Skeletal muscle cell (primary cell): ENCODE measurements around the gene FRYL.
"Not testable (repeated sequence)": the region's sequence is repeated elsewhere in the genome, so short reads cannot be mapped to it uniquely, and the experiment has no call there.

Source experiments
- DNase-seq: peaks from one replicate; pipeline ENCODE4 v3.0.0-alpha.2; 2010; ENCODE audit warnings: low read depth
- H3K4me3 ChIP-seq: 2 replicates; pipeline ENCODE4 v1.5.1; 2011; ENCODE audit warnings: low read depth, mild to moderate bottlenecking, control low read depth, low read length, moderate library complexity

FRYL gene

DNA sequence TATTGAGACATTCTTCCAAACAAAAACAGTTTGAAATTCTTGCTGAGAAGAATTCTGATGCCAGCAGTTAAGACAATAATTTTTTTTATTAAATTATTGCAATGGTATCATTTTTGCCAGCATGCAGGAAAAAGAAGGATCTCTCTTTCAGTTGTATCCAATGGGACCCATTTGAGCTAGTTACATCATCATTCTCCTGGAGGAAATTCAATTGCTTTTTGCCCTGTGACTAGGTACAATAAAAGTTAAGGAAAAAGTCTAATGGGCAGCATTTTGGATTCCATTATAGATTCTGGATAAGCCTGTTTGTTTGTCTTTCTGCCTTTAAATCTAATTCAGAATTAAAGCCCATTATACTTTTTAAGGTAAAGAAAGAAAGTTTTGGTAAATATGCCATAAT lies 10.5 kb upstream of the FRYL start:
- no peak overlapping the region for H3K4me3 ChIP-seq

DNA sequence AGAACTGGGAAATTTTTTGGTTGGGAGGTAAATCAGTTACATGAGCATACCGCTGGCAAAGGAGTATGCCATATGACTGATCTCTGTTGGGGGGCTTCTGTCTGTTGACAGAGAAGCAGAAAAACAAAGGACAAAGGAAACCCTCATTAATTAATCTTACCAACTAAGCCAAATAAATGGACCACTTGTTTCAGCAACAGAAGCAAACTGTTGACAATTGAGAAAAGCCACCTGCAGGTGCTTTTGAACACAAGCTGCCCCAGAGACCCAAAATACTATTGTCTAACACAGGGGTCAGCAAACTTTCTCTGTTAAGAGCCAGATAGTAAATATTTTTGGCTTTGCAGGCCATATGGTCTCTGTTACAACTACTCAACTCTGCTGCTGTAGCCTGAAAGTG lies 7.0 kb upstream of the FRYL start:
- no peak overlapping the region for H3K4me3 ChIP-seq
- DNase-seq, result no peak

More for the DNA sequence above, 10.5 kb upstream of the FRYL start:
- DNase-seq, result no peak

DNA sequence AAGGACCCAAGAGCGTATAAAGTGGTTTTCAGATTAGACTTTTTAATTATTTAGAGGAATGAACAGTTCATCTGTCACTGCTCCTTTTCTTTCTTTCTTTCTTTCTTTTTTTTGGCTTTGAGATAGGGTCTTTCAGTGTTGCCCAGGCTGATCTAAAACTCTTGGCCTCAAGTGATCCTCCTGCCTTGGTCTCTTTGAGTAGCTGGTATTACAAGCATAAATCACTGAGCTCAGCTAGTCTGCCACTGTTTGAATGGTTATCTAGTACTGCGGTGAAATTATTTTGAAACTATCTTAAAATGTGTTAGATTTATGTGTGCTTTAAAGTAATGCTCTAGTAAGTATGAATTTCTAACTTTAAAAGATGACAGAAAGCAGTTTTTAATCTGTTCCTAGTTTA lies 6.5 kb upstream of the FRYL start:
- no peak overlapping the region for H3K4me3 ChIP-seq
- DNase-seq, result no peak

DNA sequence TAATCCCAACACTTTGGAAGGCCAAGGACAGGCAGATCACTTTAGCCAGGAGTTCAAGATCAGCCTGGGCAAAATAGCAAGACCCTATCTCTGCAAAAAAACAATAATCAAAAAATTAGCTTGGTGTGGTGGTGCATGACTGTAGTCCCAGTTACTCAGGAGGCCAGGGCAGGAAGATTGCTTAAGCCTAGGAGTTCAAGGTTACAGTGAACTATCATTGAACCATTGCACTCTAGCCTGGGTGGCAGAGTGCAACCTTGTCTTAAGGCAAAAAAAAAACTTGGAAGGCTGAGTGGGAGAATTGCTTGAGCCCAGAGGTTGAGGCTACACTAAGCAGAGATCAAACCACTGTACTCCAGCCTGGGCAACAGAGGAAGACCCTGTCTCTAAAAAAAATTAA lies 5.2 kb upstream of the FRYL start:
- no peak for DNase-seq
- no peak overlapping the region for H3K4me3 ChIP-seq

GRCh38 chr4:48781968-48782367 lies 1.9 kb upstream of the FRYL start:
- DNase-seq, result no peak
- H3K4me3 ChIP-seq, result no peak overlapping the region

GRCh38 chr4:48780865-48781214 lies 761 bp upstream of the FRYL start:
- DNase-seq, result no peak
- H3K4me3 ChIP-seq, result peak overlapping the region; percentile 63

DNA sequence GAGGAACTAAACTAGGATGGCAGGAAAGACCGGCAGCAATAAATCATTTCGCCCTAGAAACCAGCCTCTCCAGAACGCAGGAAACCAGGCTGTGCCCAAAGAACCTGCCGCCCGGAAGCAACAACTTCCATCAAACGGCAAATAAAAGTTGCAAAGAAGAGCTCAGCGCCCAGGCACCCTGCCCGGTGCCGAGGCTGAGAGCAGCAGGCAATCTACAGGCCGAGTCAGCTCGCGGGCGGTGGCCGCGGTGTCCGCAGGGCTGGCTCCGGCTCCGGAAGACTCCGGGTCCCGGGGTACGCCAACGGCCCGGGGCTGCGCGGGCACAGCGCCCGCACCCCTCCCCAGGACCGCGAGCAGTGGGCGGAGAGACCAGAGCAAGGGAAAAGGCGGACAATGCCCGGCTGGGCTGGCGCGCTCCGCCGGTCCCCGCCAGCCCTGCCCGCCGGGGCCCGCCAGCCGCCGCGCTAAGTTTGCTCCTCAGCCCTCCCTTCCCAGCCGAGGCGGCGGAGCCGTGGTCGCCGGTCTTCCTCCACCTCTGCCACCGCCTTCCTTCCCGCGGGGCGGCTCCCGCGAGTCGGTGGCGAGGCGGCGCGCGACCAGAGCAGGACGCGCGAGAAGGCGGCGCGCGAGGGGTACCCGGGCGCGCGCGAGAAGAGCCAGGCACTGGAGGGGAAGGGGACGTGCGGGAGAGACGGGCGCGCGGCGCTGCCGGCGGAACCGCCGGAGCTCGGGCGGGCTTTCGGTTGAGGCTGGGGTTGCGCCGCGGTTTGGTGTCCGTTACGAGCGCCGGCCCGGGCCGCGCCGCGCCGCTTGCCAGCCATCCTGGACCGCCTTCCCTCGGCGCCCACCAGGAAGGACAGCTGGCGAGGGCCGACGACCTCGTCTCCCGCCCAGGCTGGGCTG lies 733 bp downstream of the FRYL start:
- no peak for DNase-seq
- H3K4me3 ChIP-seq, result peak overlapping the region; percentile 95

GRCh38 chr4:48778431-48779094 lies 1.5 kb downstream of the FRYL start:
- H3K4me3 ChIP-seq, result peak overlapping the region; percentile 95
- no peak for DNase-seq

- DNase-seq, result no peak
- peak overlapping the region; percentile 95 for H3K4me3 ChIP-seq
These were observed 2.3 kb downstream of the FRYL start for GRCh38 chr4:48777739-48778138.

DNA sequence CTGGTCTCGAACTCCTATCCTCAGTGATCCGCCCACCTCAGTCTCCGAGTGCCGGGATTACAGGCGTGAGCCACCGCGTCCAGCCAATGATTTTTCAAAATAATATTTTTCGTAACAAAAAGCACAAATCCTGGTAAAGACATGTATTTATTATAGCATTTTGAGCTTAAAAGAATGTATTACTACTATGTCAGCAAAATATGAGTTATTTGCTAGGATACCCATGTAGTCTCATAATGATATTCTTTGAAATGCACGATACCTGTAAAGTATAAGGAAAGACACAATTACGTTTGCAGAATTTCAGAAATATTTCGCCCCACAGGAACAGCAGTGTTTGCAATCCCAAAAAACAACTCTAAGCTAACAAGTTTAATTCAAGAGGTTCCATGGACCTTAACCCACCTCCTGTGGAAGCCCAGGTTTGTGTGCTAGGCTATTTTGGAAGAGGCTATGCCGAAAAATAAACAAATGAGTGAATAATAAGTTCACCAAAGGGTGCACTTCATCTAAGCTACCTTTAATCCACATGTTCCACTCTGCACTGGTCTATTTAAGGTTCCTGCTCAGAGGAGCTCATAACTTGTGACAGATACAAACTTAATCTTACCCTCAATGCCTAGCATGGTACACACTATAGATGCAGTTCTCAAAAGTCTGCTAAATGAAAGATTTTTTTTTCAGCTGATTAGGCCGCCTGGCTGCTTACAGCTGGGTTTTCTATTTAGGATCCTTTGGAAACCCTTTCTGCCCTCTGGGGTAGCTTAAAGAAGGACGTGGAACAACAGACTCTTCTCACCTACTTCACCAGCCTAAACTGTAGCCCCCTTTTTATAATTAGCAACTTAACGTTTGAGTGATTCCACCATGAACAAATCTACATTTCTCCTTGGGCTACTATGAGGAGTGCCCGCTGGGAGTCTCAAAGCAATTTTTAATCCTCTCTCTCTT lies 5.0 kb downstream of the FRYL start:
- no peak for DNase-seq
- no peak overlapping the region for H3K4me3 ChIP-seq

GRCh38 chr4:48772556-48772955 lies 7.5 kb downstream of the FRYL start:
- DNase-seq, result no peak
- H3K4me3 ChIP-seq, result no peak overlapping the region

DNA sequence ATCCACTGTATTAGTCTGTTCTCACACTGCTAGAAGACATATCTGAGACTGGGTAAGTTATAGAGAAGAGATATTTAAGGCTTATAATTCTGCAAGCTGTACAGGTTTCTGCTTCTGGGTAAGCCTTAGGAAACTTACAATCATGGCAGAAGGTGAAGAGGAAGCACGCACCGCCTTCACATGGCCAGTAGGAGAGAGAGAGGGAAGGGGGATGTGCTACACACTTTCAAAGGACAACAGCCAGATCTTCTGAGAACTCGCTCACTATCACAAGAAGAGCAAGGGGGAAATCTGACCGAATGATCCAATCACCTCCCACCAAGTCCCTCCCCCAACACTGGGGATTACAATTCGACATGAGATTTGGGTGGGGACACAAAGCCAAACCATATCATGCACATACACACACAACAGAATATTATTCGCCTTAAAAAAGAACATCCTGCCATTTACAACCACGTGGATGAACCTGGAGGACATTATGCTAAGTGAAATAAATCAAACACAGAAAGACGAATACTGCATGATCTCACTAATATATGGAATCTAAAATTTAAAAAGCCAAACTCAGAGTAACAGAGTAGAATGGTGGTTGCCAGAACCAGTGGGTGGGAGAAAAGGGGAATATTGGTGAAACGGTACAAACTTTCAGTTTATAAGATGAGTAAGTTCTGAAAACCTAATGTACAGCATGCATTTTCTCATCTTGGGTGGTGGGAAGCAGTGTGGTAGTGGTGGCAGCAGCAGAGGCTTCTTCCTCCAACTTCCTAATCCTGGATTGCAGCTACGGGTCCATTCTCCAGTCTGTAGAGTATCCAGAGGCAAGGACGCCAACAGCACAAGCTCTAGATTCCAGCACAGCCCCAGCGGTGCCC lies 12.8 kb downstream of the FRYL start:
- H3K4me3 ChIP-seq, result no peak overlapping the region
- no peak for DNase-seq

DNA sequence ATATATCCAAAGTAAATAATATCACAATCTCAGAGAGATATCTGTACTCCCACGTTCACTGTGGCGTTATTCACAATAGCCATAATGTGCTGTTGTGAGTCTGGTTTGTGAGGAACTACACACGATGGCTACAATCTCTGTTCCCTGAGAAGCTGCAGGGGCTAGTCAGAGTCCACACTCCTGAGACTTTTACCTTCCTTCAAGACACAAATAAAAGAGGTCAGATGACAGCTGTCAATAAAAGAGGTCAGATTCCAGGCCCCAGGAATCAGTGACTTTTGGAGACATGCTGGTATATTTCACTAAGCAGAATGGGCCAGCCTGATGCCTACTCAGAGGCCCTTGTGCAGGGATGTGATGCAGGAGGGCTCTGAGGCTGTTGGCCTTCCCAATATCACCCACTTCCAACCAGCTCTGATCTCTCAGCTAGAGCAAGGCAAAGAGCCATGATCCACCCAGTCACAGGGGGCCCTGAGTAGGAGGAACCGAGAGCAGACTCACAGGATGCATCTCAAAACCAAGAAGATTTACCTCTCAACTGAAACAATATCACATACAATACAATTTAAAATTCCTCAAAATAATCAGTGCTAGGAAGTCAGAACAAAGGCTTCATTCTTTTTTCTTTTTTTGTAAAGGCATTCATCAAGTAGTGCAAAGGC lies 13.8 kb downstream of the FRYL start:
- no peak overlapping the region for H3K4me3 ChIP-seq
- no peak for DNase-seq

DNA sequence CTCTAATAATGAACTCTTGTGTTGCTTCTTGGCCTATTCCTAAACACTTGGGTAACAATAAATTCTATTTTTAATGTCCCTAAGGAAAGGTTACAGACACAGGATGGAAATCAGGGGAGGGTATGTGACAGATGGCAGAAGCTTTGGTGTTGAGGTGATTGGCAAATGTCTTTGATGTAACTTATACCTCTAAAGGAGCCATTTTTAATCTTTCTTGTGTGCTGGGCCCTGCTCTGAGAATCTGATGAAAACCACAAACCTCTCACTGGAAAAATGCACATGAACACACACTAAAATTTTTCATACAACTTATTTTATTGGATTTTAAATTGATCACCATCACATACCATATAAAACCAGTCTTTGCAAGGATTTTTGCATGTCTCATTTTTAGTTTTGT lies 17.7 kb downstream of the FRYL start:
- H3K4me3 ChIP-seq, result no peak overlapping the region
- no peak for DNase-seq

DNA sequence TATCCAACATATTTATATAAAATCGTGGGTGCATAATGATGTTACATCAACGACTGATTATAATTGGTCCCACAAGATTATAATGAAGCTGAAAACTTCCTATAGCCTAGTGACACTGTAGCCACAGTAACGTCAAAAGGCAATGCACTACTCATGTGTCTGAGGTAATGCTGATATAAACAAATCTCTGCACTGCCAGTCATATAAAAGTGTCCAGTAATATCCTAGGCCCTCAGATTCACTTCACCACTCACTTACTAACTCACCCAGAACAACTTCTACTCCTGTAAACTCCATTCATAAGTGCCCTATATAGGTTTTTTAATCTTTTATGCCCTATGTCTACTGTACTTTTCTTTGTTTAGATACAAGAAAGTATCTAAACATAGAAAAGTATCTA lies 18.8 kb downstream of the FRYL start:
- H3K4me3 ChIP-seq, result no peak overlapping the region
- DNase-seq, result no peak

DNA sequence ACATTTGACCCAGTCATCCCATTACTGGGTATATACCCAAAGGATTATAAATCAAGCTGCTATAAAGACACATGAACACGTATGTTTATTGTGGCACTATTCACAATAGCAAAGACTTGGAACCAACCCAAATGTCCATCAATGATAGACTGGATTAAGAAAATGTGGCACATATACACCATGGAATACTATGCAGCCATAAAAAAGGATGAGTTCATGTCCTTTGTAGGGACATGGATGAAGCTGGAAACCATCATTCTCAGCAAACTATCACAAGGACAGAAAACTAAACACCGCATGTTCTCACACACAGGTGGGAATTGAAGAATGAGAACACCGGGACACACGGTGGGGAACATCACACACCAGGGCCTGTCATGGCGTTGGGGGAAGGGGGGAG lies 21.4 kb downstream of the FRYL start:
- H3K4me3 ChIP-seq, DNase-seq: not testable (repeated sequence)

DNA sequence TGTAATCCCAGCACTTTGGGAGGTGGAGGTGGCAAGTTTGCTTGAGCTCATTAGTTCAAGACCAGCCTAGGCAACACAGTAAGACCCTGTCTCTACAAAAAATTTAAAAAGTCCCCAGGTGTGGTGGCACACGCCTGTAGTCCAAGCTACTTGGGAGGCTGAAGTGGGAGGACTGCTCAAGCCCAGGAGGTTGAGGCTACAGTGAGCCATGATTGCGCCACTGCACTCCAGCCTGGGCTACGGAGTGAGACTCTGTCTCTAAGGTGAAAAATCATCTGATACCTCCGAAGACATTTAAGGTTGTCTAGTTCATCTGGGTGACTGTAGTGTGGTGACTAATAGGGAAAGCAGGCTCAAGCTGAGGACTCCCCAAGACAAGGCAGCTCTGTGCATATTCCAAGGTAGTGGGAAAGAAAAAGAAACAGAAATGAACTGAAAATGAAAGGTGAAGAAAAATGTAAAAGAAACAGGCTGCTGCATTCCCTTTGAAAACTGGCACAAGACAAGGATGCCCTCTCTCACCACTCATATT lies 23.3 kb downstream of the FRYL start:
- DNase-seq, result no peak
- H3K4me3 ChIP-seq, result no peak overlapping the region

DNA sequence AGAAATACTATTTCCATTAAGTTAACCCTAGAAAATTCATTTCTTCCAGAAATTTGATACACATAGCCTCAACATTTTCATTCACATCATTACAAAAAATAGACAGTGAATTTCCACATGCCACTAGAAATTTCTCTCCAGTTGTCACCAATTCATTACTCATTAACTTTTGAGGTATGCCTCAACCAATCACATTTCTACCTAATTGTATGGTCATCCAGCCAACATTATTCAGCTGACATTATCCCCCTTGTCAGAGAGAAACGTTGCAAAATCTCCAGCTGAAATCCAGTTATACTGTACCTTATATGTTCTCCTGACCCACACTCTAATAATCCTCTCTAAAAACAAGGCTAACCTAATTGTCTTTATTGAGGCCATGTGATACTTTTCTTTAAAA lies 24.8 kb downstream of the FRYL start:
- H3K4me3 ChIP-seq, result no peak overlapping the region

More for the DNA sequence above, 24.8 kb downstream of the FRYL start:
- DNase-seq, result no peak
